Esophagus muscularis mucosa (tissue), 3 donors: ENCODE results near the gene RERE.

Source experiments
- EP300 ChIP-seq: sonication (generic); formaldehyde crosslinking; IDR thresholded peaks from one replicate; pipeline ENCODE4 v1.6.1; 2017; ENCODE audit warnings: antibody characterized with exemption
- TF ChIP-seq, protein P1 (sequence below), 3 experiments: fragments of 200-600 bp in 2 of 3; fragments of 450-650 bp in 1 of 3; sonication (generic) in 2 of 3; IDR thresholded peaks; one replicate each; pipeline ENCODE4 v1.5.1; 2017 to 2019; ENCODE audit warnings: antibody characterized with exemption in 3 of 3, mild to moderate bottlenecking in 2 of 3, moderate library complexity in 1 of 3

DNA sequence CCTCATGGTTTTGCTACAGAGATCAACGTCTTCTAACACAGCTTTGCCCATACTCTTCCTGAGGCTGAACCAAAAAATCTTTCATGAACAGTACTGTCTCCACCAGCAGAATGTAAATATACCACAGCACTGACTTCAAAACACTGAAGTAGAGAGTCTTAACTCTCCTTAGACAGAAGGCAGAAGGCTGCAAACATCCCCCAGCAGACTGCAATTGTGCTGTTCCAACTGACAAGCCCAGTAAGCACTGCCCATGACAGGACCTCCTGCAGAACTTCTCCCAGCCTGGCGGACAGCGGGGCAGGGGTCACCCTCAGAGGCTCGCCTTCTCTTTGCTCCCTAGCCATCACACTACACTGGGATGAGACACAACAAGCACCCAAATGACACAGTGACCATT is 218.7 kb downstream of the RERE start:
- TF ChIP-seq, protein P1, sequence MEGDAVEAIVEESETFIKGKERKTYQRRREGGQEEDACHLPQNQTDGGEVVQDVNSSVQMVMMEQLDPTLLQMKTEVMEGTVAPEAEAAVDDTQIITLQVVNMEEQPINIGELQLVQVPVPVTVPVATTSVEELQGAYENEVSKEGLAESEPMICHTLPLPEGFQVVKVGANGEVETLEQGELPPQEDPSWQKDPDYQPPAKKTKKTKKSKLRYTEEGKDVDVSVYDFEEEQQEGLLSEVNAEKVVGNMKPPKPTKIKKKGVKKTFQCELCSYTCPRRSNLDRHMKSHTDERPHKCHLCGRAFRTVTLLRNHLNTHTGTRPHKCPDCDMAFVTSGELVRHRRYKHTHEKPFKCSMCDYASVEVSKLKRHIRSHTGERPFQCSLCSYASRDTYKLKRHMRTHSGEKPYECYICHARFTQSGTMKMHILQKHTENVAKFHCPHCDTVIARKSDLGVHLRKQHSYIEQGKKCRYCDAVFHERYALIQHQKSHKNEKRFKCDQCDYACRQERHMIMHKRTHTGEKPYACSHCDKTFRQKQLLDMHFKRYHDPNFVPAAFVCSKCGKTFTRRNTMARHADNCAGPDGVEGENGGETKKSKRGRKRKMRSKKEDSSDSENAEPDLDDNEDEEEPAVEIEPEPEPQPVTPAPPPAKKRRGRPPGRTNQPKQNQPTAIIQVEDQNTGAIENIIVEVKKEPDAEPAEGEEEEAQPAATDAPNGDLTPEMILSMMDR (IDR thresholded peaks at IDR 0.05), result no peak
- TF ChIP-seq EP300, result no peak
